HUES48 (cell line): Measurements from ENCODE around the gene PHLPP2.

ENCODE experiments used
- H3K27ac ChIP-seq: one replicate; pipeline ENCODE4 v1.7.0; 2013; ENCODE audit warnings: low read depth, low read length, inconsistent platforms
- H3K27me3 ChIP-seq: 2 replicates; pipeline ENCODE4 v1.6.1; 2013; ENCODE audit warnings: mild to moderate bottlenecking, low read length; ENCODE audit not compliant: control insufficient read depth, insufficient read depth
- H3K36me3 ChIP-seq: 2 replicates; pipeline ENCODE4 v1.6.1; 2013; ENCODE audit warnings: low read length; ENCODE audit not compliant: control insufficient read depth, insufficient read depth
- H3K4me1 ChIP-seq: 2 replicates; pipeline ENCODE4 v1.6.1; 2013; ENCODE audit warnings: mild to moderate bottlenecking, low read length; ENCODE audit not compliant: control insufficient read depth, insufficient read depth
- H3K4me3 ChIP-seq: 2 replicates; pipeline ENCODE4 v1.5.1; 2013; ENCODE audit warnings: mild to moderate bottlenecking, low read depth, low read length
- H3K9ac ChIP-seq: 2 replicates; pipeline ENCODE4 v1.6.1; 2013; ENCODE audit warnings: mild to moderate bottlenecking, low read depth, low read length, moderate library complexity
- H3K9me3 ChIP-seq: 2 replicates; pipeline ENCODE4 v1.6.1; 2013; ENCODE audit warnings: low read length; ENCODE audit not compliant: control insufficient read depth, insufficient read depth

The PHLPP2 gene

GRCh38 chr16:71746442-71747046, 22.0 kb upstream of the PHLPP2 start:
- no peak overlapping the region for H3K9ac ChIP-seq
- peaks cover 77% of the 10 kb centered on the region for H3K36me3 ChIP-seq
- H3K4me3 ChIP-seq: no peak overlapping the region
- no peaks in the 10 kb centered on the region for H3K9me3 ChIP-seq
- no peaks in the 10 kb centered on the region for H3K27me3 ChIP-seq
- no peak overlapping the region for H3K27ac ChIP-seq
- no peaks in the 10 kb centered on the region for H3K4me1 ChIP-seq

DNA sequence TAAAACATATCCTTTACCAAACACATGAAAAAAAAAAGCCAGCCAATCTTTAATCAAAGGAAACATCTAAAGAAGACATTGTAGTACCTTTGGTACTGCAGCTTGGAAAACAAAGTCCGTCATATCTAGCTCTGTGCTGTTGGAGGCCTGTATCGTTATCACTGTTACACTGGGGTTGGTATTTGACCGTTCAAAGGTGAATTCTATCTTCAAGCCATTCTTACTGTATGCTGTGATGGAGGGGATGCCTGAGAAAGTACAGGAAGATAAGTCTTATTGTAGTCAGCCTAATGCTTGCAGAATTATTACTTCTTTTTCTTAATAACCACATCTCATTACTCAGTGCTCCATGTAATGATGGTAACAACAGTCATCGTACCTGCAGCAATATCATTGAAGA, 14.4 kb upstream of the PHLPP2 start:
- no peaks in the 10 kb centered on the region for H3K27me3 ChIP-seq
- H3K27ac ChIP-seq: no peak overlapping the region
- H3K4me3 ChIP-seq: no peak overlapping the region
- no peak overlapping the region for H3K9ac ChIP-seq
- no peaks in the 10 kb centered on the region for H3K4me1 ChIP-seq
- peaks cover 62% of the 10 kb centered on the region for H3K36me3 ChIP-seq
- H3K9me3 ChIP-seq: no peaks in the 10 kb centered on the region

DNA sequence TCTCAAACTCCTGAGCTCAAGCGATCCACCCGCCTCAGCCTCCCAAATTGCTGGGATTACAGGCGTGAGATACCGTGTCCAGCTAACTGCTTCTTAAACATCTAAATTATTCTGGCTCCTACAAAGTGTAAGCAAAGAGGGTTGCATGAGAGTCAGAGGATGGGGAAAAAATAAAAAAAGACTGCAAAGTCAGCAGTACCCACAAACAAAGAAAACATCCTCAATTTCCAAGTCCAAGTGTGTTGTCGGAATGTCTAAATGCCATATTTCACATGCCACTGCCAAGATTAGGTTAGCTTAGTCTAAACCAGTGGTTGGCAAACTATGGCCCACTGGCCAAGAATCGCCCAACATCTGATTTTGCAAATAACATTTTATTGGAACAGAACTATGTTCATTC, 13.0 kb upstream of the PHLPP2 start:
- Histone ChIP-seq H3K4me3 (no peak overlapping the region), H3K4me1 (no peaks in the 10 kb centered on the region), H3K9me3 (no peaks in the 10 kb centered on the region), H3K27me3 (no peaks in the 10 kb centered on the region), H3K9ac (no peak overlapping the region), H3K27ac (no peak overlapping the region), H3K36me3 (peaks cover 65% of the 10 kb centered on the region)

DNA sequence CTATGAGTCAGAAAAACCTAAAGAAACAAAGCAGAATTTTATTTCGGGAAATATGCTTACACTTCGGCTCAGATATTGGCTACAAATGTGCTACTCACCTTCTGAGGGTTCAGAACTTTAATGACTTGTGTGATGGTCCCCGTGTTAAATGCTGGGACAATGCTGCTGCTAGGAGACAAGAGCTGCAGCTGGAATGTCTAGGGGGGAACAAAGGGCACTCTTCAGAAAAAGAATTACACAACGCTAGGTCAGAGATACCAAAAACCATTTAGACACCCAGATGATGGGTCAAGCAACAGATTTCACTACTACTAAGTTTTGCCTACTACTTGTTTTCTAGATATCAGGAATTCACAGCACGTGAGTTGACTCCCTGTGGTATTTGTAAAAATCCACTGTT, 10.0 kb upstream of the PHLPP2 start:
- Histone ChIP-seq H3K27ac (no peak overlapping the region), H3K4me3 (no peak overlapping the region), H3K9me3 (no peaks in the 10 kb centered on the region), H3K36me3 (peaks cover 69% of the 10 kb centered on the region), H3K27me3 (no peaks in the 10 kb centered on the region), H3K4me1 (no peaks in the 10 kb centered on the region), H3K9ac (no peak overlapping the region)

- Histone ChIP-seq H3K36me3 (peaks cover 51% of the 10 kb centered on the region), H3K4me3 (no peak overlapping the region), H3K9ac (no peak overlapping the region), H3K9me3 (no peaks in the 10 kb centered on the region), H3K4me1 (no peaks in the 10 kb centered on the region), H3K27ac (no peak overlapping the region), H3K27me3 (no peaks in the 10 kb centered on the region)
Observed at GRCh38 chr16:71732587-71732986, 8.1 kb upstream of the PHLPP2 start.

DNA sequence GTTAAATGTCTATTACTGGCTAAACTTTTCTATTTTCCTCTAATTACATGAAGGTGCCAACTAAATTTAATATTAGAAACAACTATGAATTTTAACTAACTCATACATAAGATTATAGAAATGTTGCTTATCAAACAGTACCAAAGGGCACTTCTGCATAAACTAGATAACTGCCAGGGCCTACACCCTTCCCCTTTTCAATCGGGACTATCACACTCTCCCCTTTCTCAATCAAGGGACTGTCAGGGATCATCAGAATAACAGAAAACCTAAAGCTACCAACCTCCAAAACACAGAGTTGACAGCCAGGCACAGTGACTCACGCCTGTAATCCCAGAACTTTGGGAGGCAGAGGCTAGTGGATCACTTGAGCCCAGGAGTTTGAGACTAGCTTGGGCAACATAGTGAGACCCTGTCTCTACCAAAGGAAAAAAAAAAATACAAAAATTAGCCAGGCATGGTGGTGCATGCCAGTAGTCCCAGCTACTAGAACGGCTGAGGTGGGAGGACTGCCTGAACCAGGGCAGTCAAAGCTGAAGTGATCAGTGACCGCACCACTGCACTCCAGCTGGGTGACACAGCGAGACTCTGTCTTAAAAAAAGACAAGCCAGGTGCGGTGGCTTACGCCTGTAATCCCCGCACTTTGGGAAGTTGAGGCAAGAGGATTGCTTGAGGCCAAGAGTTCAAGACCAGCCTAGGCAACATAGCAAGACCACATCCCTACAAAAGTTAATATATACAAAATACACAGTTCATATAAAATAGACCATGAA, 3.2 kb upstream of the PHLPP2 start:
- H3K4me3 ChIP-seq: no peak overlapping the region
- H3K4me1 ChIP-seq: no peaks in the 10 kb centered on the region; the same call in 1 of the 2 replicates
- H3K36me3 ChIP-seq: peaks cover 22% of the 10 kb centered on the region
- no peaks in the 10 kb centered on the region for H3K9me3 ChIP-seq
- H3K27me3 ChIP-seq: 0 out of 2 replicates have a peak, but pooled peaks cover 3% of the 10 kb centered on the region
- H3K27ac ChIP-seq: no peak overlapping the region
- H3K9ac ChIP-seq: no peak overlapping the region

DNA sequence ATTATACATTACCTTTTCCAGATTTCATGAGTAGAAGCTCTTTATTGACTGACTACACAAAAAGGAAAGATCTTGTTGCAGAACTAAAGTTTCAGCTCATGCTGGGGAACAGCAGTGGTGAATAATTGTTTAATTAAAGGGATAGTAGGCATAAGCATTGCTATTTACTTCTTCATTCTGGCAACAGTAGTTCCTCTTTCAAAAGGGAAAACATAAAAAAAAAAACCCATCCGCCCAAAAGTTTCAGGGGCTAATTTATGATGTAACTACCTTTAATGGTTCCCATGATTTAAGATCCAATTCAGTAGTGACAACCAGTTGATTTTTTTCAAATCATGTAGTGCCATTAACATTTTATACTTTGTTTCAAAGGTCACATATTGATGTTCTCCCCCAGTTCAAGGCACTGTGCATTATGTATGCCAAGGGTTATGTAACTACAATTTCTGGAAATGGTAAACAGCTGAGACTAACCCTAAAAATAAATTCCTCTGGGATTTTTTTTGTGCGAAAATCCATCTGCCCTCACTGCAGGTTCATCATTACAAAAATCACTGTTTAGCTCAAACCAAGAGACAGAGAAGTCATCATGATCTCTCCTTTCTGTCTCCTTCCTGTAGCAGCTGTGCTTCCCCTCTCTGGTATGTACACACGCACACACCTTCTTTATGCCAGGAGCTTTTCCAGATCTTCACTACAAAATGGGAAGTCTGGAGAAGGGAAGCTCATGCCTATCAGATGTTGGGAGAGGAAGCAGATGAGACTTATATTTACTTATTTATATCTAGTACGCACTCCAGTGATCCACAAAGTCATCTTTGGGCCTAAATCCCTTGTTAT, 2.2 kb upstream of the PHLPP2 start:
- H3K9ac ChIP-seq: no peak overlapping the region
- no peak overlapping the region for H3K4me3 ChIP-seq
- H3K27ac ChIP-seq: no peak overlapping the region
- no peaks in the 10 kb centered on the region for H3K9me3 ChIP-seq
- H3K4me1 ChIP-seq: peaks cover 7% of the 10 kb centered on the region
- H3K36me3 ChIP-seq: peaks cover 11% of the 10 kb centered on the region
- 0 out of 2 replicates have a peak, but pooled peaks cover 3% of the 10 kb centered on the region for H3K27me3 ChIP-seq

DNA sequence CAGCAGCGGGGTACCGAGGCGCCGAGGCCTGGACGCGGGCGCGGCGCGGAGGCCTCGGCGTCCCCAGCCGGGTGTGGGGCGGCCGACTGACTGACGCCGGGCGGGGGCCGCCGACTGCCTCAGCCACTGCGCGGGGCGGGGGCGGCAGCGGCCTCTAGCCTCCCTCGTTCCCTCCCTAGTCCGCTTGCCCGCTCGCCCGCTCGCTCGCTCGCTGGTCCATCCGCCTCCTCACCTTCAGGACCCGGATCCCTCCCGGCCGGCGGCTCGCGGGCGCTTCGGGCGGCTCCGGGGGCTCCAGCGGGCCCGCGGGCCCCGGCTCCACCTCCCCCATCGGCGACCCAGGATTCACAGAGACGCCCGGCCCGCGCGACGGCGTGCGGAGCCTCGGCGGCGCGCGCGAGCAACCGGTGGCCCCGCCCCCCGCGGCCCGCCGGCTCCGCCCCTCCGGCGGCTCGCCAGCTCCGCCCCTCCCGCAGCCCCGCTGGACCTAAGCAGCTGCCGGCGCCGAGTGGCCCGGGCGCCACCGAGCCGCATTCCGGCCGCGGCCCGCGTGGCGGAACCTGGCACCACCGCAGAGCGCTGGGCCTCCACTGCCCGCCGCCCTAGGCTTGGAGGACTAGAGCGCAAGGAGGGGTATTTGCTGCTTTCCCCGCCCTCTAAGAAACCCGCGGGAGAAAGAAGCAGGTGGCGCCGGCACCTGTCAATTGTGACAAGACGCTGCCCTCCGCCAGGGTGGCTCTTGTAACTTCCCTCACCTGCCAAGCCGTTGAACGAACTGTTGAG, 773 bp downstream of the PHLPP2 start:
- H3K4me3 ChIP-seq: peak overlapping the region; percentile 91
- 0 out of 2 replicates have a peak, but pooled peaks cover 3% of the 10 kb centered on the region for H3K27me3 ChIP-seq
- peak overlapping the region; percentile 77 for H3K27ac ChIP-seq
- 0 out of 2 replicates have a peak, but pooled peaks cover 2% of the 10 kb centered on the region for H3K36me3 ChIP-seq
- H3K9ac ChIP-seq: peak overlapping the region; percentile 81; the same call in 1 of the 2 replicates
- peaks cover 9% of the 10 kb centered on the region for H3K4me1 ChIP-seq
- H3K9me3 ChIP-seq: no peaks in the 10 kb centered on the region

- 0 out of 2 replicates have a peak, but pooled peaks cover 4% of the 10 kb centered on the region for H3K36me3 ChIP-seq
- peak overlapping the region; percentile 81 for H3K9ac ChIP-seq
- peaks cover 9% of the 10 kb centered on the region for H3K4me1 ChIP-seq
- H3K9me3 ChIP-seq: no peaks in the 10 kb centered on the region
- H3K4me3 ChIP-seq: peak overlapping the region; percentile 91
- H3K27ac ChIP-seq: peak overlapping the region; percentile 77
- H3K27me3 ChIP-seq: 0 out of 2 replicates have a peak, but pooled peaks cover 3% of the 10 kb centered on the region
Observed at GRCh38 chr16:71722801-71723536, 1.5 kb downstream of the PHLPP2 start.
